H1 (cell line): ENCODE data around the gene SLC32A1. TPM values are rescaled to one million over a fixed set of nuclear protein-coding genes. Genes with fewer than 3 reads are reported as not detected.

ENCODE experiments used
- CHD2 ChIP-seq: IDR thresholded peaks from 2 replicates; pipeline ENCODE4 v1.6.1; 2012; ENCODE audit warnings: low read length, improper control_type of control experiment
- MAX ChIP-seq: IDR thresholded peaks from 2 replicates; pipeline ENCODE4 v1.6.1; 2012; ENCODE audit warnings: inconsistent platforms
- SIN3A ChIP-seq, 2 experiments: IDR thresholded peaks in 1 of 2; conservative IDR thresholded peaks in 1 of 2; 2 replicates each; pipeline ENCODE4 v1.6.1; 2011 to 2012; ENCODE audit warnings: low read length in 2 of 2, improper control_type of control experiment in 1 of 2, low read depth in 1 of 2, mild to moderate bottlenecking in 1 of 2
- TBP ChIP-seq: IDR thresholded peaks from 2 replicates; pipeline ENCODE4 v1.6.1; 2011; ENCODE audit warnings: low read depth, low read length, improper control_type of control experiment
- polyA plus RNA-seq, 7 experiments: library from polyadenylated mRNA; depleted of rRNA in 3 of 7; stranded (reverse) in 5 of 7; unstranded in 2 of 7; fragments of >200 nt in 5 of 7; fragments of 200-250 nt in 2 of 7; gene quantifications; 1 replicate in 5 of 7; 2 replicates in 1 of 7; 4 replicates in 1 of 7; pipeline versions ENCODE4 v1.2.1 to v1.2.3, GENCODE V29; 2011 to 2013; ENCODE audit warnings: missing spikeins in 2 of 7, mixed read lengths in 2 of 7
- total RNA-seq: library from RNA; stranded (reverse); fragmentation: NEBNext Ultra II Directional; extraction: Animal tissue kit (Norgen Biotek cat#: 25700); gene quantifications from 2 replicates; pipeline ENCODE4 v1.2.1, GENCODE V29; 2021

SLC32A1 gene
- total and polyA plus RNA-seq, 2 of the 8 experiments (the other 6 are each of a cell fraction or from before 2014, with no cell fraction given) = 0.09 to 0.15 TPM

- no peak for TF ChIP-seq MAX
- TF ChIP-seq CHD2 = no peak
- no peak for TF ChIP-seq SIN3A (conservative IDR thresholded peaks at IDR 0.05 in 1 of 2, IDR thresholded peaks at IDR 0.05 in 1 of 2; ENCODE audit: low read depth in 1 of 2, low read length in 2 of 2)
- TF ChIP-seq TBP = no peak
Measured at GRCh38 chr20:38748861-38749149, 24.5 kb downstream of the SLC32A1 start (continued).
